Neural crest cell (in vitro differentiated cells): ENCODE measurements around the gene PRDM16. TPM values are rescaled to one million over a fixed set of nuclear protein-coding genes. Genes with fewer than 3 reads are reported as not detected.

Experiments
- DNase-seq: peaks from one replicate; pipeline ENCODE4 v3.0.0; 2021; ENCODE audit warnings: low read depth, mixed read lengths, low spot score
- H3K27ac Mint-ChIP-seq: one replicate; pipeline ENCODE4 v1.8.0; 2021; ENCODE audit warnings: mild to moderate bottlenecking, mixed read lengths; ENCODE audit not compliant: unreplicated experiment
- H3K27me3 Mint-ChIP-seq: 2 replicates; pipeline ENCODE4 v1.8.0; 2021; ENCODE audit warnings: low read depth, mild to moderate bottlenecking, mixed read lengths
- H3K36me3 Mint-ChIP-seq: 2 replicates; pipeline ENCODE4 v1.8.0; 2021; ENCODE audit warnings: low read depth, mild to moderate bottlenecking, mixed read lengths
- H3K4me1 Mint-ChIP-seq: 2 replicates; pipeline ENCODE4 v1.8.0; 2021; ENCODE audit warnings: mixed read lengths
- H3K4me3 Mint-ChIP-seq: one replicate; pipeline ENCODE4 v1.8.0; 2021; ENCODE audit warnings: mild to moderate bottlenecking, mixed read lengths
- H3K9me3 Mint-ChIP-seq: 2 replicates; pipeline ENCODE4 v1.8.0; 2021; ENCODE audit warnings: mixed read lengths
- CTCF ChIP-seq: fragments of 200-600 bp; sonication (generic); conservative IDR thresholded peaks from 2 replicates; pipeline ENCODE4 v1.5.0; 2021; ENCODE audit warnings: antibody characterized with exemption, mild to moderate bottlenecking
- total RNA-seq: library from RNA; stranded (reverse); gene quantifications from 2 replicates; pipeline ENCODE4 v1.2.1, GENCODE V29; 2021

Gene PRDM16
- total RNA-seq, 1 donor from 2014 or later: 11.7 TPM

GRCh38 chr1:3049164-3049563 is 19.8 kb upstream of the PRDM16 start:
- no peaks in the 10 kb centered on the region for H3K4me1 Mint-ChIP-seq
- TF ChIP-seq CTCF: no peak
- DNase-seq: no peak
- no peak overlapping the region for H3K27ac Mint-ChIP-seq
- peaks cover 10% of the 10 kb centered on the region for H3K9me3 Mint-ChIP-seq
- peaks cover 85% of the 10 kb centered on the region for H3K27me3 Mint-ChIP-seq
- H3K36me3 Mint-ChIP-seq: peaks cover 3% of the 10 kb centered on the region
- H3K4me3 Mint-ChIP-seq: no peak overlapping the region

GRCh38 chr1:3049905-3050304 is 19.1 kb upstream of the PRDM16 start:
- Mint-ChIP-seq H3K36me3 (peaks cover 3% of the 10 kb centered on the region), H3K4me1 (peaks cover 4% of the 10 kb centered on the region), H3K9me3 (peaks cover 8% of the 10 kb centered on the region), H3K27me3 (peaks cover 85% of the 10 kb centered on the region), H3K27ac (no peak overlapping the region), H3K4me3 (no peak overlapping the region)
- no peak for TF ChIP-seq CTCF
- no peak for DNase-seq

- peaks cover 4% of the 10 kb centered on the region for H3K4me1 Mint-ChIP-seq
- DNase-seq: no peak
- peaks cover 3% of the 10 kb centered on the region for H3K36me3 Mint-ChIP-seq
- H3K4me3 Mint-ChIP-seq: no peak overlapping the region
- H3K9me3 Mint-ChIP-seq: peaks cover 8% of the 10 kb centered on the region
- no peak overlapping the region for H3K27ac Mint-ChIP-seq
- no peak for TF ChIP-seq CTCF
- peaks cover 85% of the 10 kb centered on the region for H3K27me3 Mint-ChIP-seq
Measured at GRCh38 chr1:3050603-3051002, 18.4 kb upstream of the PRDM16 start.

- H3K4me3 Mint-ChIP-seq: no peak overlapping the region
- no peak for DNase-seq
- H3K27me3 Mint-ChIP-seq: peaks cover 85% of the 10 kb centered on the region
- peaks cover 8% of the 10 kb centered on the region for H3K9me3 Mint-ChIP-seq
- H3K36me3 Mint-ChIP-seq: peaks cover 3% of the 10 kb centered on the region
- peaks cover 11% of the 10 kb centered on the region for H3K4me1 Mint-ChIP-seq
- no peak overlapping the region for H3K27ac Mint-ChIP-seq
- TF ChIP-seq CTCF: no peak
Measured at GRCh38 chr1:3051270-3052268, 17.4 kb upstream of the PRDM16 start.

- DNase-seq: no peak
- Mint-ChIP-seq H3K27ac (no peak overlapping the region), H3K36me3 (peaks cover 3% of the 10 kb centered on the region)
Measured at GRCh38 chr1:3052501-3052900, 16.5 kb upstream of the PRDM16 start.

More at GRCh38 chr1:3052501-3052900, 16.5 kb upstream of the PRDM16 start:
- Mint-ChIP-seq H3K4me3 (no peak overlapping the region), H3K9me3 (peaks cover 8% of the 10 kb centered on the region), H3K27me3 (peaks cover 87% of the 10 kb centered on the region), H3K4me1 (peaks cover 11% of the 10 kb centered on the region)
- TF ChIP-seq CTCF: no peak
